NCI-H2227 (cell line): ENCODE measurements around the gene FETUB.
"Not testable (repeated sequence)": the region's sequence is repeated elsewhere in the genome, so short reads cannot be mapped to it uniquely, and the experiment has no call there.

Experiments
- DNase-seq: peaks from one replicate; lab custom pipeline; 2025; ENCODE audit not compliant: unreplicated experiment; lab: John Stamatoyannopoulos, UW

Gene FETUB

GRCh38 chr3:186630950-186631641, 9.1 kb upstream of the FETUB start:
- DNase-seq, result no peak

GRCh38 chr3:186633481-186633880, 6.7 kb upstream of the FETUB start:
- no peak for DNase-seq

GRCh38 chr3:186634207-186634606, 6.0 kb upstream of the FETUB start:
- DNase-seq, result not testable (repeated sequence)

- DNase-seq, result no peak
These were observed 4.7 kb upstream of the FETUB start for GRCh38 chr3:186635532-186635931.

- DNase-seq, result no peak
These were observed 3.7 kb upstream of the FETUB start for GRCh38 chr3:186636536-186636935.

GRCh38 chr3:186637686-186638085, 2.5 kb upstream of the FETUB start:
- no peak for DNase-seq

- no peak for DNase-seq
These were observed 1.9 kb upstream of the FETUB start for GRCh38 chr3:186638259-186638658.

- DNase-seq, result no peak
These were observed 247 bp downstream of the FETUB start for GRCh38 chr3:186640473-186640818.

GRCh38 chr3:186640929-186641328, 730 bp downstream of the FETUB start:
- DNase-seq, result no peak

- no peak for DNase-seq
These were observed 1.8 kb downstream of the FETUB start for GRCh38 chr3:186642014-186642413.

GRCh38 chr3:186643493-186643892, 3.3 kb downstream of the FETUB start:
- DNase-seq, result no peak

GRCh38 chr3:186644683-186645082, 4.5 kb downstream of the FETUB start:
- no peak for DNase-seq

GRCh38 chr3:186646106-186646505, 5.9 kb downstream of the FETUB start:
- DNase-seq, result no peak

- DNase-seq, result no peak
These were observed 6.6 kb downstream of the FETUB start for GRCh38 chr3:186646841-186647240.

GRCh38 chr3:186648851-186649250, 8.7 kb downstream of the FETUB start:
- no peak for DNase-seq

- DNase-seq, result no peak
These were observed 11.5 kb downstream of the FETUB start for GRCh38 chr3:186651678-186652215.

- no peak for DNase-seq
These were observed 13.0 kb downstream of the FETUB start for GRCh38 chr3:186653080-186653707.

GRCh38 chr3:186653984-186654383, 13.8 kb downstream of the FETUB start:
- DNase-seq, result no peak

- no peak for DNase-seq
These were observed 23.3 kb downstream of the FETUB start for GRCh38 chr3:186663361-186664118.

GRCh38 chr3:186664119-186664495, 23.9 kb downstream of the FETUB start:
- no peak for DNase-seq

GRCh38 chr3:186664506-186664905, 24.3 kb downstream of the FETUB start:
- no peak for DNase-seq

- no peak for DNase-seq
These were observed 25.5 kb downstream of the FETUB start, which contains the start of gene HRG for GRCh38 chr3:186665625-186666188. Gene HRG, plus strand, starts transcription at chr3:186666014. Its CDS starts 18 bp downstream, at chr3:186666032.
